ENCODE data around the gene VAV2. TPM values are rescaled to one million over a fixed set of nuclear protein-coding genes. Genes with fewer than 3 reads are reported as not detected.
"Not testable (repeated sequence)": the region's sequence is repeated elsewhere in the genome, so short reads cannot be mapped to it uniquely, and the experiment has no call there.

The VAV2 gene
- total and polyA plus RNA-seq, 9 of the 15 experiments (the other 6 are each of a cell fraction or from before 2014, with no cell fraction given), result 0.01 to 2.7 (median 1.0) TPM; not detected in 1

GRCh38 chr9:133958756-133959155, 33.4 kb downstream of the VAV2 start:
- POLR2A ChIA-PET, result interaction anchor here (0.6 kb wide), 1 partner anchor 24 kb away, joined by 4 read pairs; no protein-coding TSS in a partner anchor
- no peaks in the 10 kb centered on the region for H3K79me2 ChIP-seq (ENCODE audit: control insufficient read depth, insufficient read depth, low read length)
- no TSS peak for BruUV-seq (replicated peaks)

GRCh38 chr9:133957772-133958171, 34.4 kb downstream of the VAV2 start:
- H3K4me2 ChIP-seq (ENCODE audit: insufficient read depth, low read length); intact Hi-C loops (cut with micrococcal nuclease); in situ Hi-C loops (cut with MboI); H2AFZ ChIP-seq (ENCODE audit: low read depth, low read length); H3K27ac ChIP-seq (ENCODE audit: extremely low read depth, low read depth, low read length); H3K79me2 ChIP-seq (ENCODE audit: control insufficient read depth, insufficient read depth, low read length); DNase-seq (ENCODE audit: extremely low read depth in 1 of 4, low spot score in 3 of 4); CTCF ChIA-PET (ENCODE audit: low intra/inter-chr PET ratio); POLR2A ChIA-PET; ATAC-seq; H3K9ac ChIP-seq (ENCODE audit: insufficient read depth in 1 of 2, low read depth in 2 of 2, low read length in 2 of 2); H3K4me3 ChIP-seq; H3K36me3 ChIP-seq (ENCODE audit: control insufficient read depth, insufficient read depth, low read length); FAIRE-seq; BruUV-seq (replicated peaks); H3K9me3 ChIP-seq (replicated peaks; ENCODE audit: control insufficient read depth, insufficient read depth, low read depth, low read length); H3K9me1 ChIP-seq (ENCODE audit: control insufficient read depth, insufficient read depth, low read length): not testable (repeated sequence)
- Histone ChIP-seq H4K20me1 (replicated peaks; ENCODE audit: control insufficient read depth, insufficient read depth, low read length) (peaks cover 23% of the 10 kb centered on the region), H3K27me3 (ENCODE audit: control insufficient read depth in 2 of 2, insufficient read depth in 2 of 2, low read length in 2 of 2) (peaks cover 9 to 58% of the 10 kb centered on the region in 2 experiments; a peak in 4 of 5 replicates), H3K4me1 (replicated peaks in 1 of 2; ENCODE audit: control insufficient read depth in 2 of 2, insufficient read depth in 2 of 2, low read length in 2 of 2) (peaks cover 0 to 11% of the 10 kb centered on the region in 2 experiments; a peak in 2 of 5 replicates)
- WGBS (ENCODE audit: insufficient coverage, low coverage, missing lambda C conversion rate), result 0% methylated on average over 1 of the region's 7 CpGs

More at GRCh38 chr9:133958756-133959155, 33.4 kb downstream of the VAV2 start:
- no peak overlapping the region for H3K9ac ChIP-seq (ENCODE audit: insufficient read depth in 1 of 2, low read depth in 2 of 2, low read length in 2 of 2)
- no peak overlapping the region for H3K4me2 ChIP-seq (ENCODE audit: insufficient read depth, low read length)
- TF ChIP-seq MAFF (IDR thresholded peaks at IDR 0.05; ENCODE audit: low read length), result no peak
- no peak for TF ChIP-seq ZNF449 (CRISPR knock-in tag; IDR thresholded peaks at IDR 0.05)
- no peak for TF ChIP-seq RBM34 (IDR thresholded peaks at IDR 0.05; ENCODE audit: borderline replicate concordance, insufficient read depth, low read length)
- no peak for TF ChIP-seq MTA1 (IDR thresholded peaks at IDR 0.05; ENCODE audit: borderline replicate concordance)
- TF ChIP-seq GTF2F1 (IDR thresholded peaks at IDR 0.05; ENCODE audit: low read depth, low read length), result no peak
- no peak for TF ChIP-seq MCM7 (IDR thresholded peaks at IDR 0.05)
- no peak for TF ChIP-seq FOXK1 (CRISPR knock-in tag; IDR thresholded peaks at IDR 0.05; ENCODE audit: borderline replicate concordance)
- no peak for TF ChIP-seq COPS2 (conservative IDR thresholded peaks at IDR 0.05)
- H3K4me1 ChIP-seq (replicated peaks in 1 of 2; ENCODE audit: control insufficient read depth in 2 of 2, insufficient read depth in 2 of 2, low read length in 2 of 2), result peaks cover 0 to 11% of the 10 kb centered on the region in 2 experiments; a peak in 2 of 5 replicates
- in situ Hi-C loops (cut with MboI), result no loop called here
- no peak overlapping the region for H3K27ac ChIP-seq (ENCODE audit: extremely low read depth, low read depth, low read length)
- H3K27me3 ChIP-seq (ENCODE audit: control insufficient read depth in 2 of 2, insufficient read depth in 2 of 2, low read length in 2 of 2), result peaks cover 9 to 58% of the 10 kb centered on the region in 2 experiments; a peak in 4 of 5 replicates
- peaks cover 22% of the 10 kb centered on the region for H4K20me1 ChIP-seq (replicated peaks; ENCODE audit: control insufficient read depth, insufficient read depth, low read length)
- intact Hi-C loops (cut with micrococcal nuclease), result no loop called here
- no peak overlapping the region for H3K4me3 ChIP-seq
- peaks cover 4% of the 10 kb centered on the region for H3K9me1 ChIP-seq (ENCODE audit: control insufficient read depth, insufficient read depth, low read length)
- no peaks in the 10 kb centered on the region for H3K36me3 ChIP-seq (ENCODE audit: control insufficient read depth, insufficient read depth, low read length)
- no peak overlapping the region for H2AFZ ChIP-seq (ENCODE audit: low read depth, low read length)
- FAIRE-seq (no peak), DNase-seq (ENCODE audit: extremely low read depth in 1 of 4, low spot score in 3 of 4) (no peak), ATAC-seq (no peak)
- 7% methylated on average over 6 of the region's 6 CpGs for WGBS (ENCODE audit: insufficient coverage, low coverage, missing lambda C conversion rate)
- no peaks in the 10 kb centered on the region for H3K9me3 ChIP-seq (replicated peaks; ENCODE audit: control insufficient read depth, insufficient read depth, low read depth, low read length)
- CTCF ChIA-PET (ENCODE audit: low intra/inter-chr PET ratio), result no interaction called here

All from K562 (cell line).